GM19099 (cell line): ENCODE measurements around the gene EIF1AD.

Experiments
- POLR2A ChIP-seq: IDR thresholded peaks from 3 replicates; pipeline ENCODE4 v1.6.1; 2011; ENCODE audit warnings: low read depth; ENCODE audit not compliant: insufficient read length; ENCODE audit errors: extremely low read depth

Gene EIF1AD

GRCh38 chr11:66012946-66013761, 11.2 kb upstream of the EIF1AD start:
- no peak for TF ChIP-seq POLR2A

DNA sequence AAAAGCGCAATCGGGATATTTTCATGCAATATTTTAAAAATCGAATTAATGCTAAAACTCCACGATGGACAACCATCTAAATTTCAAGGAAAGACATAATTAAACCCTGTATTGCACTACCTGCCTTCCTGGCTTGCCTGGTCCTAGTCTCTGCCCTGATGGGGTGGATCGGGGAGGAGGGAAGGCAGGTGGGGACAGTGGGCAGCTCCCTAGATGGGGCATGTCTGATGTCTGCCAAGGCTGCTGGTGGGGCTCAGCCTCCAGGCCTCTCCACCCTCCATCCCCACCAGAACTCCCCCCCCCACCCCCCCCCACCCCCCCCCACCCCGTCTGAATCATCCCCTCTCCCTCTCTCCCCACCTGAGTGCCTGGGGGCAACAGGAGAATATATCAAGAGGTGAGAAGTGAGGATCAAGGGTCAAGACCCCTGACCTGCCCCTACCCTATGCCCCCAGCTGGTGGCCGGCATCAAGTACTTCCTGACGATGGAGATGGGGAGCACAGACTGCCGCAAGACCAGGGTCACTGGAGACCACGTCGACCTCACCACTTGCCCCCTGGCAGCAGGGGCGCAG, 10.5 kb upstream of the EIF1AD start:
- TF ChIP-seq POLR2A, result no peak

DNA sequence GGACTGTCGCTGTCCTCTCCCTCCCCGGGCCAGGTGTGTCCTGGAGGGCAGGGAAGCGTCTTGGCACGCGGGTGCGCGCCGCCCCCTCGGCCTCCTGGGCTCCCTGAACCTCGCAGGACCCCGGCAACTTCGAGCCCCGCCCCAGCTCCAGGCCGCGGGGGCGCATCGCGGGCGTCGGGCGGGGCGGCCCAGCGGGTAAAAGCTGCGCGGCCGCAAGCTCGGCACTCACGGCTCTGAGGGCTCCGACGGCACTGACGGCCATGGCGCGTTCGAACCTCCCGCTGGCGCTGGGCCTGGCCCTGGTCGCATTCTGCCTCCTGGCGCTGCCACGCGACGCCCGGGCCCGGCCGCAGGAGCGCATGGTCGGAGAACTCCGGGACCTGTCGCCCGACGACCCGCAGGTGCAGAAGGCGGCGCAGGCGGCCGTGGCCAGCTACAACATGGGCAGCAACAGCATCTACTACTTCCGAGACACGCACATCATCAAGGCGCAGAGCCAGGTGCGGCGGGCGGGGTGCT, 9.9 kb upstream of the EIF1AD start, which contains the start of gene CST6:
Gene CST6 (plus strand): TSS at position 224 of the 519 bp plus-strand sequence. CDS start 37 bp downstream, at position 261.
- TF ChIP-seq POLR2A, result no peak

GRCh38 chr11:66011239-66011784, 9.4 kb upstream of the EIF1AD start:
- TF ChIP-seq POLR2A, result no peak

GRCh38 chr11:66008468-66009101, 6.6 kb upstream of the EIF1AD start:
- TF ChIP-seq POLR2A, result no peak

DNA sequence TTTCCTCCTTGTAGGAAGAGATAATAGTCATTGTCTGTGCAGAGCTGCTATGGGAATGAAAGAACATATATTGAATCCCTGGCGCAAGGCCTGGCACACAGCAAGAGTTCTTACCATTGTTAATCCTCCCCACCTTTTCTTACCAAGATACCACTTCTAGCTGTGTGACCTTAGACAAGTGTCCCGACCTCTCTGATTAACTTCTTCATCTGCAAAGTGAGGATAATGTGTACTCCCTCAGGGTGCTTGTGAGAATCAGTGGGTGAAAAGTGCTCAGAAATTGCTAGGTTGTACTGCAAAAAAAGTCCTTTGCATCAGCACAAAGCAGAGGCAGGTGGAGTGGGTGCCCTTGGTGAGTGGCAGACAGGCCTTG, 6.1 kb upstream of the EIF1AD start:
- no peak for TF ChIP-seq POLR2A

GRCh38 chr11:66007201-66007634, 5.3 kb upstream of the EIF1AD start:
- TF ChIP-seq POLR2A, result no peak

DNA sequence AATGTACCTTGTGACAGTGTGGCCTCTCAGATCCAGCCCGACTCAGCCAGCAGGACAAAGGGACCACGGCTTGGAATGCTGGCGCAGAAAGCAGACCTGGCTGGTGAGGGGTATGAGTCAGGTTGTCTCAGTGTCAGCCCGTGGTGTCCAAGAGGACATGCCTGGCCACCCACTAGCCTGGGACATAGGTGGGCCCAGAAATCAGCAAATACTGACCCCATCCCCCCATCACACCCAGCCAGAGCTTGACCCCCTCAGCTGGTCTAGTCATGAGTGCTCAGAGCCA, 4.9 kb upstream of the EIF1AD start:
- no peak for TF ChIP-seq POLR2A

- TF ChIP-seq POLR2A, result peak; percentile 23
These were observed 4.4 kb upstream of the EIF1AD start for GRCh38 chr11:66006134-66006890.

- no peak for TF ChIP-seq POLR2A
These were observed 2.2 kb upstream of the EIF1AD start for GRCh38 chr11:66004186-66004585.

GRCh38 chr11:66003291-66003690, 1.3 kb upstream of the EIF1AD start:
- TF ChIP-seq POLR2A, result no peak

DNA sequence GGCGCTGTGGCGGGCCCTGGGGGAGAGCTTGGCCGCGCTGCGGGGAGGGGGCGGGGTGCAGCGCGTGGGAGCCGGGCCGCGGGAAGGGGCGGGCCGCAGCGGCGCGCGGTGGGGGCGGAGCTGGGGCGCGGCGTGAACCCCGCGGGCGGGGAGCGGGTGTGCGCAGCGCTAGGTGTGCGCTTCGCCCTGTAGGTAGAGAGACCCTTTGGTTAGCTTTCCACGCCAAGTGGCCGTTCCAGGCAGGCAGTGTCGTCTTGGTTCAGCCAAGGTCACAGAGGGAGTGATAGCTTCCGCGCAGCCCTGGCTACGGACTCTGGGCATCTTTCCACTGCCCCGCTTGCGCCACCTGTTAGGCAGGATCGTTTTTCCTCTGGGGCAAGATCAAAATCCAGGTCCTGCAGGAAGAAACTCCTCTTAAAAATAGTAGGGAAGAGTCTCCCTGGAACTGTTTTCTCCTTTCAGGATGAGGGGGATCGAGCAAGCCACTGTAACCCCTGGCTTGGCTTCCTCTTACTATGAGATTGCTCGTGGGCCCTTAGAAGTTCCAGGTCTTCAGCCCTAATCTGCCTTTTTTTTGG, 780 bp upstream of the EIF1AD start:
- no peak for TF ChIP-seq POLR2A

- TF ChIP-seq POLR2A, result no peak
These were observed 4.7 kb downstream of the EIF1AD start for GRCh38 chr11:65997286-65997685.

- no peak for TF ChIP-seq POLR2A
These were observed 9.9 kb downstream of the EIF1AD start for GRCh38 chr11:65992056-65992455.
